MCF 10A (cell line): ENCODE measurements around the gene TNFAIP8. TPM values are rescaled to one million over a fixed set of nuclear protein-coding genes. Genes with fewer than 3 reads are reported as not detected.

ENCODE experiments used
- BruUV-seq: library from RNA; stranded (reverse); fragments of 400-500 nt; replicated peaks from 2 replicates; lab custom pipeline; 2021; lab: Mats Ljungman, UMichigan
- CTCF ChIA-PET: fragments of 300-600 bp; sonication (Branson Sonifier 250); formaldehyde crosslinking; extraction: SDS; loops from one replicate; lab custom pipeline; 2021; ENCODE audit warnings: antibody characterized with exemption, inconsistent platforms; lab: Yijun Ruan, JAX
- POLR2A ChIA-PET: fragments of 300-600, 350-650 bp; sonication (Branson Sonifier 250); formaldehyde crosslinking; extraction: SDS; loops from one replicate; lab custom pipeline; 2020; ENCODE audit warnings: antibody characterized with exemption, inconsistent platforms; lab: Yijun Ruan, JAX
- DNase-seq: peaks from one replicate; pipeline ENCODE4 v3.0.0-alpha.2; 2018; ENCODE audit not compliant: unreplicated experiment
- H3K27ac Mint-ChIP-seq: one replicate; pipeline ENCODE4 v1.8.0; 2022; ENCODE audit warnings: mild to moderate bottlenecking, low read depth, mixed read lengths; ENCODE audit not compliant: unreplicated experiment
- H3K27me3 Mint-ChIP-seq: one replicate; pipeline ENCODE4 v1.8.0; 2022; ENCODE audit warnings: mixed read lengths; ENCODE audit not compliant: insufficient read depth, unreplicated experiment
- H3K36me3 Mint-ChIP-seq: one replicate; pipeline ENCODE4 v1.8.0; 2022; ENCODE audit warnings: mild to moderate bottlenecking, moderate library complexity, mixed read lengths; ENCODE audit not compliant: insufficient read depth, unreplicated experiment
- H3K4me1 Mint-ChIP-seq: one replicate; pipeline ENCODE4 v1.8.0; 2022; ENCODE audit warnings: mixed read lengths; ENCODE audit not compliant: insufficient read depth, unreplicated experiment
- H3K4me3 Mint-ChIP-seq: one replicate; pipeline ENCODE4 v1.8.0; 2022; ENCODE audit warnings: mild to moderate bottlenecking, moderate library complexity, mixed read lengths; ENCODE audit not compliant: unreplicated experiment
- H3K9me3 Mint-ChIP-seq: one replicate; pipeline ENCODE4 v1.8.0; 2022; ENCODE audit warnings: mixed read lengths; ENCODE audit not compliant: unreplicated experiment
- intact Hi-C: fragments of 100-400 bp; cut with micrococcal nuclease; formaldehyde crosslinking; loops from 2 replicates; pipeline ENCODE4 v1.14.1; 2022
- total RNA-seq: library from RNA; stranded (reverse); gene quantifications from 2 replicates; pipeline ENCODE4 v1.2.3, GENCODE V29; 2022
- TF ChIP-seq, protein P1 (sequence below): fragments of 200-600 bp; IDR thresholded peaks from one replicate; pipeline ENCODE4 v1.8.0; 2022; ENCODE audit warnings: antibody characterized with exemption, mild to moderate bottlenecking; ENCODE audit not compliant: unreplicated experiment

TNFAIP8 gene
- total RNA-seq, 1 experiment from 2014 or later = 16.2 TPM

DNA sequence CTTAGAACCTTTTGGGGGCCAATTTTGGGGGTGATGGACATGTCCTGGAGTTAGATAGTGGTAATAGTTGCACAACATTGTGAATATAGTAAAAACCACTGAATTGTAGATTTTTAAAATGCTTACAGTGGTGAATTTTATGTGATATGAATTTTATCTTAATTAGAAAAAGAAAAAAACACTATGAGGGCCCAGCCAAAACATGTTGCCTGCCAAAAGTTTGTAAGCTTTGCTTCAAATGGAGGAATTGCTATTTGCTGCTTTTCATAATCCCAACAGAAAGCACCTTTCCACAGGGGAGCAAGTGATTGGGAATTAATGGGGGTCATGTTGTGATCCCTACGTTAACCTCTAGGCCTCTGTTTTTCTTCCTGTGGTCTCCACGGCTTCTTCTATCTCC, 19.1 kb downstream of the TNFAIP8 start:
- Mint-ChIP-seq H3K9me3 (no peaks in the 10 kb centered on the region), H3K27me3 (no peaks in the 10 kb centered on the region), H3K36me3 (no peaks in the 10 kb centered on the region), H3K4me3 (no peak overlapping the region), H3K27ac (no peak overlapping the region), H3K4me1 (peaks cover 5% of the 10 kb centered on the region)
- POLR2A ChIA-PET = interaction anchor here (1.0 to 21.8 kb wide), 4 partner anchors 10 to 21 kb away, joined by 6 to 492 read pairs (median 10); no protein-coding TSS in a partner anchor
- intact Hi-C loops = no loop called here
- DNase-seq = no peak
- CTCF ChIA-PET = no interaction called here
- BruUV-seq = no TSS peak
- TF ChIP-seq, protein P1, sequence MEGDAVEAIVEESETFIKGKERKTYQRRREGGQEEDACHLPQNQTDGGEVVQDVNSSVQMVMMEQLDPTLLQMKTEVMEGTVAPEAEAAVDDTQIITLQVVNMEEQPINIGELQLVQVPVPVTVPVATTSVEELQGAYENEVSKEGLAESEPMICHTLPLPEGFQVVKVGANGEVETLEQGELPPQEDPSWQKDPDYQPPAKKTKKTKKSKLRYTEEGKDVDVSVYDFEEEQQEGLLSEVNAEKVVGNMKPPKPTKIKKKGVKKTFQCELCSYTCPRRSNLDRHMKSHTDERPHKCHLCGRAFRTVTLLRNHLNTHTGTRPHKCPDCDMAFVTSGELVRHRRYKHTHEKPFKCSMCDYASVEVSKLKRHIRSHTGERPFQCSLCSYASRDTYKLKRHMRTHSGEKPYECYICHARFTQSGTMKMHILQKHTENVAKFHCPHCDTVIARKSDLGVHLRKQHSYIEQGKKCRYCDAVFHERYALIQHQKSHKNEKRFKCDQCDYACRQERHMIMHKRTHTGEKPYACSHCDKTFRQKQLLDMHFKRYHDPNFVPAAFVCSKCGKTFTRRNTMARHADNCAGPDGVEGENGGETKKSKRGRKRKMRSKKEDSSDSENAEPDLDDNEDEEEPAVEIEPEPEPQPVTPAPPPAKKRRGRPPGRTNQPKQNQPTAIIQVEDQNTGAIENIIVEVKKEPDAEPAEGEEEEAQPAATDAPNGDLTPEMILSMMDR = no peak

DNA sequence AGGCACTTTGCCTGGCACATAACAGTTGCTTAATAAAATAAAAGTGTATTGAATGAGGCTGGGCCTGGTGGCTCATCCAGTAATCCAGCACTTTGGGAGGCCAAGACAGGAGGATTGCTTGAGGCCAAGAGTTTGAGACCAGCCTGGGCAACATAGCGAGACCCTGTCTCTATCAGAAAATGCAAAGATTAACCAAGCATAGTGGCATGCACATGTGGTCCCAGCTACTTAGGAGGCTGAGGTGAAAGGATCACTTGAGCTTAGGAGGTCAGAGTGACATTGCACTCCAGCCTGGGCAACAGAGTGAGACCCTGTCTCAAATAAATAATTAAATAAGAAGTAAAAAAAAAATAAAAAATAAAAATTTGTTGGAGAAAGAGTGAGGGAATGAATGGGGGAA, 21.2 kb downstream of the TNFAIP8 start:
- CTCF ChIA-PET = interaction anchor here (2.5 kb wide), 1 partner anchor 15 kb away, joined by 11 read pairs; no protein-coding TSS in a partner anchor
- POLR2A ChIA-PET = interaction anchor here (1.1 to 5.2 kb wide), 6 partner anchors 9 to 21 kb away, joined by 4 to 38 read pairs (median 8); partner anchors contain the start of gene TNFAIP8
- Mint-ChIP-seq H3K4me1 (peaks cover 8% of the 10 kb centered on the region), H3K27ac (no peak overlapping the region), H3K9me3 (no peaks in the 10 kb centered on the region), H3K4me3 (no peak overlapping the region), H3K27me3 (no peaks in the 10 kb centered on the region), H3K36me3 (no peaks in the 10 kb centered on the region)
- TF ChIP-seq, protein P1 = no peak
- BruUV-seq = no TSS peak
- DNase-seq = no peak
- intact Hi-C loops = no loop called here

DNA sequence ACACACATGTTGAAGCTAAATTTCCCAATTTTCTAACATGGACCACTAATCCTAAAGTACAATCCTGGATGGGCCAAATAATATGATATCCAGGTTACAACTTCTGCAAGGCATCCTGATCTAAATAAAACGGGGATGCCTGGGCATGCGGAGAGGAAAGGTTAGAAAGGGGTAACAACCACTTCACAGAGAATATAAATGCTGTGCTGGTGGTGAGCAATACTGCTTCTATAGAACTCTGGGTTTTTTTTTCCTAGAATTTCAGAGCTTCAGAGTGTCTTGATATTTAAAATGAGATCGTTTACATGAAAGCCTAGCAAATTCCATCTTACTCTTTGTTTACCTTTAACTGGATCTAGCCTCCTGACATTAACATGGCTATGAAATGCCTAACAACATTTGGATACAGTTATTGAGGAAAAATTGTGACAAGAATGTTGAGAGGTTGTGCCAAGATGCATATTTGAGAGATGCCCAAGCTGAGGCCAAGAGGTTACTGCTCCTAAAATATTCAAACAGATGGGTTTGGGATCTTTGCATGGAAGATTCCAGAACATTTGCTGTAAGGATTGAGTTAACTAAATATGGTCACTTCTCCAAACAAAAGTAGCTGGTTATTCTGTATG, 22.4 kb downstream of the TNFAIP8 start:
- Mint-ChIP-seq H3K27ac (no peak overlapping the region), H3K4me3 (no peak overlapping the region), H3K36me3 (no peaks in the 10 kb centered on the region), H3K27me3 (no peaks in the 10 kb centered on the region), H3K4me1 (peaks cover 13% of the 10 kb centered on the region), H3K9me3 (no peaks in the 10 kb centered on the region)
- TF ChIP-seq, protein P1 = no peak
- CTCF ChIA-PET = interaction anchor here (1.0 to 2.5 kb wide), 5 partner anchors 11 to 34 kb away, joined by 3 to 11 read pairs (median 9); no protein-coding TSS in a partner anchor
- POLR2A ChIA-PET = interaction anchor here (1.1 to 5.2 kb wide), 7 partner anchors 8 to 33 kb away, joined by 4 to 38 read pairs (median 9); no protein-coding TSS in a partner anchor
- no TSS peak for BruUV-seq
- DNase-seq = no peak
- intact Hi-C loops = no loop called here

DNA sequence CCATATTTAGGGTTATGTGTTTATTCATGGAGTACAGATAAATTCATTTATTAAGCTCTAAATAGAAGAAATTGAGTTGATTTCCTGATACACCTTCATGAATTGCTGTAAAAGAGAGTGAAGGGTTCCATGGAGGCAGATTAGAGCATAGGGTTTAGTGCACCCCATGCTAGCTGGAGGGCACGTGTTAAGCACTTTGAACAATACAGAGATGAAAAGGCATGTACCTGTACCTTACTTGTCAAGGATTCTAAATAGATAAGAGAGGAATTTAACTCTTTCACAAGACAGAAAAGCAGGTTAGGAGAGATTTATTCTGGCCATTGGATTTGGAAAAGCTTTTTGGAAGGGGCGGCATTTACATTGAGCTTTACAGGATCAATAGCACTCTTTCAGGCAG, 23.3 kb downstream of the TNFAIP8 start:
- H3K27ac Mint-ChIP-seq = no peak overlapping the region
- H3K4me3 Mint-ChIP-seq = no peak overlapping the region
- no TSS peak for BruUV-seq
- peaks cover 17% of the 10 kb centered on the region for H3K4me1 Mint-ChIP-seq
- TF ChIP-seq, protein P1 = no peak
- POLR2A ChIA-PET = interaction anchor here (0.6 to 5.2 kb wide), 5 partner anchors 11 to 64 kb away, joined by 3 to 38 read pairs (median 9); no protein-coding TSS in a partner anchor
- H3K27me3 Mint-ChIP-seq = no peaks in the 10 kb centered on the region
- intact Hi-C loops = no loop called here
- no peak for DNase-seq
- H3K9me3 Mint-ChIP-seq = no peaks in the 10 kb centered on the region
- CTCF ChIA-PET = interaction anchor here (0.9 to 2.5 kb wide), 8 partner anchors 8 to 63 kb away, joined by 3 to 11 read pairs (median 4); no protein-coding TSS in a partner anchor
- no peaks in the 10 kb centered on the region for H3K36me3 Mint-ChIP-seq
